B cell (primary cell): ENCODE measurements around the gene NPM3. TPM values are rescaled to one million over a fixed set of nuclear protein-coding genes. Genes with fewer than 3 reads are reported as not detected.

Source experiments
- ATAC-seq: fragments of 200-7000 bp; cut with Tn5 transposase; one replicate; pipeline ENCODE4 v1.10.0; 2021; ENCODE audit warnings: low read depth, mild to moderate bottlenecking, moderate number of reproducible peaks, moderate library complexity
- CTCF ChIA-PET: fragments of 350-600 bp; sonication (Branson Sonifier 250); formaldehyde crosslinking; loops from one replicate; lab custom pipeline; 2021; ENCODE audit warnings: antibody characterized with exemption, inconsistent platforms; lab: Charles Lee
- POLR2A ChIA-PET: fragments of 350-600 bp; sonication (Branson Sonifier 250); formaldehyde crosslinking; loops from one replicate; lab custom pipeline; 2021; ENCODE audit warnings: antibody characterized with exemption; lab: Charles Lee
- DNase-seq: peaks from one replicate; pipeline ENCODE4 v3.0.0; 2013
- H2AFZ ChIP-seq: 2 replicates; pipeline ENCODE4 v1.6.1; 2012; ENCODE audit warnings: mild to moderate bottlenecking, low read depth, low read length; ENCODE audit not compliant: insufficient read depth, poor library complexity, severe bottlenecking
- H3K27ac ChIP-seq, 2 donors: 1 replicate in 1 of 2; 2 replicates in 1 of 2; pipeline ENCODE4 v1.5.1; 2012 to 2013; ENCODE audit warnings: low read length in 2 of 2, mild to moderate bottlenecking in 2 of 2, moderate library complexity in 1 of 2
- H3K27me3 ChIP-seq, 4 experiments: fragments of 200-600 bp in 1 of 4; sonication (generic) in 1 of 4; replicated peaks in 1 of 4; 1 replicate in 2 of 4; 2 replicates in 2 of 4; pipeline versions ENCODE4 v1.6.1 to v1.7.0; 2013 to 2016; ENCODE audit warnings: low read length in 3 of 4, mild to moderate bottlenecking in 2 of 4, mixed read lengths in 1 of 4, moderate library complexity in 1 of 4; ENCODE audit not compliant: insufficient read depth in 4 of 4, control insufficient read depth in 3 of 4; ENCODE audit errors: control extremely low read depth in 1 of 4
- H3K36me3 ChIP-seq, 2 experiments: replicated peaks in 1 of 2; 1 replicate in 1 of 2; 2 replicates in 1 of 2; pipeline versions ENCODE4 v1.6.1 to v1.7.1; 2013; ENCODE audit warnings: low read length in 1 of 2; ENCODE audit not compliant: insufficient read depth in 2 of 2, control insufficient read depth in 1 of 2; ENCODE audit errors: control extremely low read depth in 1 of 2, extremely low read depth in 1 of 2
- H3K4me1 ChIP-seq, 2 donors: fragments of 200-600 bp in 1 of 2; sonication (generic) in 1 of 2; 1 replicate in 1 of 2; 2 replicates in 1 of 2; pipeline versions ENCODE4 v1.5.1 to v1.6.1; 2013 to 2017; ENCODE audit warnings: low read length in 2 of 2; ENCODE audit not compliant: control insufficient read depth in 2 of 2, insufficient read depth in 2 of 2
- H3K4me2 ChIP-seq: replicated peaks from 2 replicates; pipeline ENCODE3; 2012; ENCODE audit warnings: mild to moderate bottlenecking, low read depth, low read length; ENCODE audit not compliant: poor library complexity, severe bottlenecking
- H3K4me3 ChIP-seq, 5 experiments: fragments of 200-600 bp in 1 of 5; sonication (generic) in 1 of 5; 1 replicate in 3 of 5; 2 replicates in 2 of 5; pipeline versions ENCODE4 v1.5.1 to v1.7.0; 2011 to 2016; ENCODE audit warnings: low read length in 4 of 5, mild to moderate bottlenecking in 4 of 5, low read depth in 2 of 5, control low read depth in 1 of 5, moderate library complexity in 1 of 5; ENCODE audit not compliant: insufficient read depth in 1 of 5; ENCODE audit errors: control extremely low read depth in 1 of 5, extremely low read depth in 1 of 5
- H3K79me2 ChIP-seq: fragments of 200-600 bp; sonication (generic); one replicate; pipeline ENCODE4 v1.6.0; 2016; ENCODE audit warnings: low read length; ENCODE audit not compliant: control insufficient read depth, insufficient read depth
- H3K9ac ChIP-seq: fragments of 200-600 bp; sonication (generic); 2 replicates; pipeline ENCODE4 v1.6.1; 2017; ENCODE audit warnings: mild to moderate bottlenecking, low read length, moderate library complexity
- H3K9me3 ChIP-seq, 3 donors: one replicate each; pipeline versions ENCODE4 v1.6.1 to v1.7.1; 2013; ENCODE audit warnings: low read length in 2 of 3; ENCODE audit not compliant: control insufficient read depth in 2 of 3, insufficient read depth in 1 of 3; ENCODE audit errors: control extremely low read depth in 1 of 3
- H4K20me1 ChIP-seq: 2 replicates; pipeline ENCODE4 v1.6.0; 2012; ENCODE audit warnings: mild to moderate bottlenecking, low read length; ENCODE audit not compliant: insufficient read depth, control insufficient read depth, poor library complexity, severe bottlenecking
- H3K27ac Mint-ChIP-seq: one replicate; pipeline ENCODE4 v1.8.0; 2021; ENCODE audit warnings: mixed read lengths
- H3K27me3 Mint-ChIP-seq: one replicate; pipeline ENCODE4 v1.8.0; 2021; ENCODE audit warnings: mixed read lengths
- H3K4me1 Mint-ChIP-seq: one replicate; pipeline ENCODE4 v1.8.0; 2021; ENCODE audit warnings: mixed read lengths
- H3K4me3 Mint-ChIP-seq: one replicate; pipeline ENCODE4 v1.8.0; 2021; ENCODE audit warnings: mixed read lengths
- H3K9me3 Mint-ChIP-seq: one replicate; pipeline ENCODE4 v1.8.0; 2022; ENCODE audit warnings: mixed read lengths; ENCODE audit not compliant: insufficient read depth
- CTCF ChIP-seq: fragments of 200-600 bp; IDR thresholded peaks from one replicate; pipeline ENCODE4 v1.8.0; 2022; ENCODE audit warnings: antibody characterized with exemption, mild to moderate bottlenecking
- EZH2 ChIP-seq: IDR thresholded peaks from 2 replicates; pipeline ENCODE4 v1.6.1; 2012; ENCODE audit warnings: borderline replicate concordance, low read depth, mild to moderate bottlenecking, moderate library complexity, low read length; ENCODE audit not compliant: insufficient read depth, poor library complexity, severe bottlenecking
- WGBS: methylation state at CpG from one replicate; pipeline ENCODE4 v1.1.5; 2013; ENCODE audit warnings: missing lambda C conversion rate; ENCODE audit not compliant: insufficient coverage; 5-methylcytosine and 5-hydroxymethylcytosine counted together
- intact Hi-C: fragments of 100-400 bp; cut with micrococcal nuclease; formaldehyde crosslinking; loops from one replicate; pipeline ENCODE4 v1.10.0; 2022
- polyA plus RNA-seq: library from polyadenylated mRNA; depleted of rRNA; stranded (reverse); fragments of >200 nt; gene quantifications from 2 replicates; pipeline ENCODE4 v1.2.3, GENCODE V29; 2012
- total RNA-seq, 2 donors: library from RNA; stranded (reverse); fragments of 120-200 nt in 1 of 2; gene quantifications; 1 replicate in 1 of 2; 2 replicates in 1 of 2; pipeline versions ENCODE4 v1.2.3 to v1.2.4, GENCODE V29; 2013 to 2022

The NPM3 gene
- total and polyA plus RNA-seq, 2 donors (not counting 1 experiment from before 2014, with no cell fraction given), result 7.7 to 13.5 TPM

DNA sequence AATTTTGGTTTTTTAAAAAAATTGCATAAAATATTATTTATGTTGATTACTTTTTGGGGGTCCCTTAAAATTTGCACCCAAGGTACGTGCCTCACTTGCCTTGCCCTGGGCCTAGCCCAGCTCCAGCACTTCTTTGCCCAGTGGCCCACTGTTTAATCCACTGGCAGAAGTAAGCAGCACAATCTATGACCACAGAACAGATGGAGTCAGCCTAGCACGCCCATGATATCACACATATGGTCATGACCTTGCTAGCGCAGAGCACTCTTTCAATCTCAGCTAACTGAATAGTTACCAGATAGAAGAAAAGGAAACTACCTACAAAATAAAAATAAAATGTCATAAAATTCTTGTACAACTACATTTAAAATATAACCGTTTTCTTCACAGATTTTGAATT is 29.4 kb upstream of the NPM3 start:
- peak overlapping the region in 1 of 2 donors; percentile 81 for H3K27ac ChIP-seq
- no peaks in the 10 kb centered on the region for H3K9me3 ChIP-seq
- intact Hi-C loops, result no loop called here
- no peak overlapping the region for H2AFZ ChIP-seq
- H3K27me3 ChIP-seq, result no peaks in the 10 kb centered on the region
- peaks cover 45% of the 10 kb centered on the region for H3K4me1 Mint-ChIP-seq
- DNase-seq (no peak), ATAC-seq (no peak)
- no peak overlapping the region for H3K4me2 ChIP-seq
- no peak for TF ChIP-seq EZH2
- no peak for TF ChIP-seq CTCF
- ChIA-PET POLR2A (no interaction called here), CTCF (interaction anchor here (1.2 to 4.6 kb wide), 4 partner anchors 25 to 260 kb away, joined by 3 to 38 read pairs (median 4); no protein-coding TSS in a partner anchor)
- H3K27ac Mint-ChIP-seq, result peak overlapping the region; percentile 54
- H3K4me3 ChIP-seq, result no peak overlapping the region
- peaks cover 24 to 27% of the 10 kb centered on the region in 2 donors for H3K4me1 ChIP-seq
- peaks cover 10 to 57% of the 10 kb centered on the region in 2 experiments for H3K36me3 ChIP-seq
- peaks cover 100% of the 10 kb centered on the region for H3K79me2 ChIP-seq
- 89% methylated on average over 1 of the region's 4 CpGs for WGBS
- peaks cover 96% of the 10 kb centered on the region for H4K20me1 ChIP-seq
- no peak overlapping the region for H3K4me3 Mint-ChIP-seq
- no peaks in the 10 kb centered on the region for H3K9me3 Mint-ChIP-seq
- H3K9ac ChIP-seq, result no peak overlapping the region
- no peaks in the 10 kb centered on the region for H3K27me3 Mint-ChIP-seq

DNA sequence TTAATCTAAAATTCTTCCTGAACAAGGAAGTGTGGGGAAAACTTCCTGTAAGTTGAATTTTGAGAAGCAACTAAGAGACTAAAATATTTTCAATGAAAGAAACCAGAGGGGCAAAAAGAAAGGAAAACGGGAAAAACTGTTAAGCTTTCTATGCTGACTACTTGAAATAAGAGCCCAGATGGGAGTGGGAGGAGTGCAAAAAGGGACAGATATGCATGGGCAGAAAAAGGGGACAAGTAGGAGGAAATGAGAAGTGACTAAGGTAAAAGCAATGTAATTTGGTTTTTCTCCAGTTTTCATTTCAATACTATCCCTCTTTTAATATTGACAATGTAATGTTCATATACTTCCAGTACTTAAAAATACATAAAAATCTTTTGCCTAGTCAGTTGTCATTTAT is 23.9 kb upstream of the NPM3 start:
- no peaks in the 10 kb centered on the region for H3K9me3 Mint-ChIP-seq
- Histone ChIP-seq H3K27me3 (no peaks in the 10 kb centered on the region), H3K27ac (peak overlapping the region in 1 of 2 donors; percentile 3), H3K4me3 (no peak overlapping the region), H3K4me2 (no peak overlapping the region), H3K4me1 (peaks cover 0 to under 1% of the 10 kb centered on the region in 2 donors), H3K79me2 (peaks cover 95% of the 10 kb centered on the region), H3K36me3 (peaks cover 12 to 90% of the 10 kb centered on the region in 2 experiments), H3K9me3 (no peaks in the 10 kb centered on the region), H2AFZ (no peak overlapping the region), H3K9ac (no peak overlapping the region), H4K20me1 (peaks cover 92% of the 10 kb centered on the region)
- H3K27ac Mint-ChIP-seq, result no peak overlapping the region
- ChIA-PET POLR2A (no interaction called here), CTCF (interaction anchor here (1.4 kb wide), 1 partner anchor 34 kb away, joined by 4 read pairs; no protein-coding TSS in a partner anchor)
- 86% methylated on average over 1 of the region's 1 CpG for WGBS
- H3K4me3 Mint-ChIP-seq, result no peak overlapping the region
- intact Hi-C loops, result no loop called here
- peaks cover 16% of the 10 kb centered on the region for H3K4me1 Mint-ChIP-seq
- no peaks in the 10 kb centered on the region for H3K27me3 Mint-ChIP-seq
- ATAC-seq (no peak), DNase-seq (no peak)
- TF ChIP-seq CTCF, result no peak
- TF ChIP-seq EZH2, result no peak
